H1 (cell line): ENCODE measurements around the gene KRTAP19-2. TPM values are rescaled to one million over a fixed set of nuclear protein-coding genes. Genes with fewer than 3 reads are reported as not detected.

Experiments used
- CTCF ChIA-PET: fragments of 300-600 bp; sonication (Branson Sonifier 250); formaldehyde crosslinking; loops from one replicate; lab custom pipeline; 2021; ENCODE audit not compliant: partially characterized antibody; lab: Charles Lee
- POLR2A ChIA-PET: fragments of 300-600 bp; sonication (Branson Sonifier 250); formaldehyde crosslinking; loops from one replicate; lab custom pipeline; 2021; ENCODE audit warnings: inconsistent platforms; ENCODE audit not compliant: partially characterized antibody; lab: Charles Lee
- DNase-seq, 2 experiments: peaks; one replicate each; pipeline versions ENCODE4 v3.0.0 to v3.0.0-alpha.2; 2010 to 2022; ENCODE audit warnings: low spot score in 2 of 2, low read depth in 1 of 2, mixed read lengths in 1 of 2
- FAIRE-seq: peaks from 2 replicates; lab custom pipeline; 2011; peaks lifted over from hg19 to GRCh38; lab: Jason Lieb, UNC
- H2AFZ ChIP-seq: 2 replicates; pipeline ENCODE4 v1.8.1; 2012; ENCODE audit warnings: low read length, inconsistent platforms
- H2AK5ac ChIP-seq: 2 replicates; pipeline ENCODE4 v1.6.1; 2013; ENCODE audit warnings: low read depth, low read length
- H2BK120ac ChIP-seq: replicated peaks from 2 replicates; pipeline ENCODE3; 2013; ENCODE audit warnings: low read depth, low read length, inconsistent platforms
- H2BK12ac ChIP-seq: 2 replicates; pipeline ENCODE4 v1.6.1; 2013; ENCODE audit warnings: low read depth, low read length
- H2BK15ac ChIP-seq: 2 replicates; pipeline ENCODE4 v1.6.1; 2013; ENCODE audit warnings: low read length
- H2BK20ac ChIP-seq: 2 replicates; pipeline ENCODE4 v1.6.1; 2013; ENCODE audit warnings: low read length
- H2BK5ac ChIP-seq: 2 replicates; pipeline ENCODE4 v1.6.1; 2013; ENCODE audit warnings: low read depth, low read length
- H3K14ac ChIP-seq: 2 replicates; pipeline ENCODE4 v1.6.1; 2013; ENCODE audit warnings: inconsistent platforms; ENCODE audit not compliant: insufficient read length
- H3K18ac ChIP-seq: 2 replicates; pipeline ENCODE4 v1.6.1; 2013; ENCODE audit warnings: low read length; ENCODE audit errors: extremely low read depth
- H3K23ac ChIP-seq: 2 replicates; pipeline ENCODE4 v1.6.1; 2013; ENCODE audit warnings: inconsistent platforms; ENCODE audit not compliant: insufficient read length
- H3K23me2 ChIP-seq: 2 replicates; pipeline ENCODE4 v1.6.1; 2013; ENCODE audit warnings: low read depth, low read length
- H3K27ac ChIP-seq: 2 replicates; pipeline ENCODE4 v1.6.1; 2011; ENCODE audit warnings: low read depth, low read length, inconsistent platforms
- H3K27me3 ChIP-seq, 4 experiments: replicated peaks in 1 of 4; 1 replicate in 1 of 4; 2 replicates in 3 of 4; pipeline versions ENCODE4 v1.6.1 to v1.8.1; 2011 to 2013; ENCODE audit warnings: low read length in 3 of 4, mild to moderate bottlenecking in 3 of 4, inconsistent platforms in 2 of 4, mixed read lengths in 2 of 4, moderate library complexity in 1 of 4; ENCODE audit not compliant: control insufficient read depth in 3 of 4, insufficient read depth in 3 of 4; ENCODE audit errors: extremely low read depth in 1 of 4
- H3K36me3 ChIP-seq, 4 experiments: 2 replicates each; pipeline versions ENCODE4 v1.6.1 to v1.8.1; 2011 to 2013; ENCODE audit warnings: mild to moderate bottlenecking in 4 of 4, low read length in 3 of 4, moderate library complexity in 2 of 4, control low read depth in 1 of 4, inconsistent platforms in 1 of 4; ENCODE audit not compliant: insufficient read depth in 4 of 4, control insufficient read depth in 2 of 4
- H3K4ac ChIP-seq: replicated peaks from 2 replicates; pipeline ENCODE3; 2013; ENCODE audit warnings: low read length, low read depth, mixed read lengths, inconsistent platforms; ENCODE audit not compliant: insufficient read length
- H3K4me1 ChIP-seq, 4 experiments: replicated peaks in 1 of 4; 1 replicate in 1 of 4; 2 replicates in 3 of 4; pipeline versions ENCODE4 v1.6.1 to v1.8.1; 2011 to 2013; ENCODE audit warnings: low read length in 3 of 4, inconsistent platforms in 2 of 4, mixed read lengths in 1 of 4; ENCODE audit not compliant: insufficient read depth in 4 of 4, control insufficient read depth in 3 of 4
- H3K4me2 ChIP-seq, 2 experiments: 2 replicates each; pipeline versions ENCODE4 v1.6.1 to v1.8.1; 2011 to 2013; ENCODE audit warnings: low read depth in 2 of 2, low read length in 2 of 2, control low read depth in 1 of 2, inconsistent platforms in 1 of 2, mild to moderate bottlenecking in 1 of 2; ENCODE audit not compliant: insufficient read depth in 1 of 2
- H3K4me3 ChIP-seq, 4 experiments: fragments of 200-600, 300-600 bp in 1 of 4; sonication (generic), shearing (Covaris generic), sonication (Bioruptor Twin) in 1 of 4; 2 replicates each; pipeline versions ENCODE4 v1.5.1 to v1.8.1; 2011 to 2016; ENCODE audit warnings: low read length in 4 of 4, low read depth in 3 of 4, control low read depth in 2 of 4, inconsistent platforms in 2 of 4, mild to moderate bottlenecking in 2 of 4, mixed read lengths in 1 of 4, moderate library complexity in 1 of 4; ENCODE audit not compliant: insufficient read depth in 2 of 4; ENCODE audit errors: extremely low read depth in 1 of 4
- H3K56ac ChIP-seq: replicated peaks from 2 replicates; pipeline ENCODE3; 2013; ENCODE audit warnings: low read depth, mild to moderate bottlenecking, mixed read lengths, low read length, inconsistent platforms; ENCODE audit not compliant: insufficient read length
- H3K79me1 ChIP-seq: 2 replicates; pipeline ENCODE4 v1.6.1; 2013; ENCODE audit warnings: low read depth, low read length, control low read depth
- H3K79me2 ChIP-seq, 2 experiments: 2 replicates each; pipeline versions ENCODE4 v1.6.1 to v1.8.1; 2012 to 2013; ENCODE audit warnings: low read length in 2 of 2, mild to moderate bottlenecking in 2 of 2, inconsistent platforms in 1 of 2; ENCODE audit not compliant: insufficient read depth in 2 of 2, control insufficient read depth in 1 of 2
- H3K9ac ChIP-seq, 4 experiments: replicated peaks in 1 of 4; 1 replicate in 1 of 4; 2 replicates in 3 of 4; pipeline versions ENCODE4 v1.6.1 to v1.8.1; 2011 to 2013; ENCODE audit warnings: low read depth in 3 of 4, low read length in 3 of 4, control low read depth in 2 of 4, mild to moderate bottlenecking in 2 of 4, moderate library complexity in 2 of 4, inconsistent platforms in 1 of 4; ENCODE audit errors: extremely low read depth in 1 of 4
- H3K9me3 ChIP-seq, 2 experiments: 2 replicates each; pipeline versions ENCODE4 v1.6.1 to v1.8.1; 2012 to 2013; ENCODE audit warnings: mild to moderate bottlenecking in 2 of 2, moderate library complexity in 2 of 2, control low read depth in 1 of 2, inconsistent platforms in 1 of 2, low read depth in 1 of 2, low read length in 1 of 2, mixed read lengths in 1 of 2; ENCODE audit not compliant: insufficient read depth in 2 of 2
- H4K20me1 ChIP-seq, 2 experiments: replicated peaks in 1 of 2; 2 replicates each; pipeline versions ENCODE3 to v1.8.1; 2011 to 2013; ENCODE audit warnings: inconsistent platforms in 2 of 2, low read length in 2 of 2, mild to moderate bottlenecking in 1 of 2; ENCODE audit not compliant: insufficient read depth in 2 of 2, control insufficient read depth in 1 of 2
- H4K5ac ChIP-seq: 2 replicates; pipeline ENCODE4 v1.6.1; 2013; ENCODE audit warnings: low read length, low read depth, mixed read lengths, inconsistent platforms; ENCODE audit not compliant: insufficient read length
- H4K8ac ChIP-seq: 2 replicates; pipeline ENCODE4 v1.8.0; 2013; ENCODE audit warnings: mild to moderate bottlenecking, moderate library complexity, low read length, inconsistent platforms; ENCODE audit not compliant: insufficient read depth; ENCODE audit errors: extremely low read depth
- H4K91ac ChIP-seq: replicated peaks from 2 replicates; pipeline ENCODE3; 2013; ENCODE audit warnings: low read length, mixed read lengths, inconsistent platforms; ENCODE audit not compliant: insufficient read length
- ASH2L ChIP-seq: fragments of 200-600, 300-600 bp; sonication (generic); IDR thresholded peaks from one replicate; pipeline ENCODE4 v1.7.1; 2017; ENCODE audit warnings: low read length
- BCL11A ChIP-seq, 2 experiments: IDR thresholded peaks; one replicate each; pipeline ENCODE4 v1.6.1; 2011; ENCODE audit warnings: low read depth in 2 of 2, low read length in 2 of 2, mild to moderate bottlenecking in 2 of 2
- CBX8 ChIP-seq: fragments of 300-800, 300-1000 bp; sonication (generic); IDR thresholded peaks from 2 replicates; pipeline ENCODE4 v1.7.1; 2016; ENCODE audit warnings: low read depth, low read length, borderline replicate concordance
- EP300 ChIP-seq, 2 experiments: IDR thresholded peaks; 1 replicate in 1 of 2; 2 replicates in 1 of 2; pipeline ENCODE4 v1.6.1; 2011 to 2012; ENCODE audit warnings: low read depth in 2 of 2, low read length in 2 of 2, mild to moderate bottlenecking in 2 of 2, borderline replicate concordance in 1 of 2, inconsistent platforms in 1 of 2, moderate library complexity in 1 of 2
- EZH2 ChIP-seq: fragments of 200-600 bp; sonication (generic); IDR thresholded peaks from 2 replicates; pipeline ENCODE4 v1.7.1; 2012; ENCODE audit warnings: low read depth, mild to moderate bottlenecking, moderate library complexity, low read length, inconsistent platforms; ENCODE audit not compliant: severe bottlenecking
- GTF2F1 ChIP-seq: IDR thresholded peaks from 2 replicates; pipeline ENCODE4 v1.6.1; 2012; ENCODE audit warnings: low read depth, low read length, improper control_type of control experiment, borderline replicate concordance
- HDAC2 ChIP-seq, 2 experiments: fragments of 300-600 bp in 1 of 2; sonication (generic) in 1 of 2; IDR thresholded peaks; 2 replicates each; pipeline ENCODE4 v1.6.1; 2011 to 2012; ENCODE audit warnings: low read depth in 2 of 2, low read length in 2 of 2, mild to moderate bottlenecking in 2 of 2, moderate library complexity in 2 of 2, borderline replicate concordance in 1 of 2, inconsistent platforms in 1 of 2
- JUN ChIP-seq: IDR thresholded peaks from 2 replicates; pipeline ENCODE4 v1.6.1; 2011; ENCODE audit warnings: low read depth, mild to moderate bottlenecking, improper control_type of control experiment, low read length
- KDM5A ChIP-seq: fragments of 200-600 bp; IDR thresholded peaks from 2 replicates; pipeline ENCODE4 v1.7.1; 2012; ENCODE audit warnings: mild to moderate bottlenecking, low read length, inconsistent platforms, mixed read lengths
- POLR2A ChIP-seq, 2 experiments: IDR thresholded peaks; 1 replicate in 1 of 2; 2 replicates in 1 of 2; pipeline ENCODE4 v1.6.1; 2011; ENCODE audit warnings: low read depth in 2 of 2, low read length in 2 of 2, mild to moderate bottlenecking in 2 of 2; ENCODE audit errors: control extremely low read depth in 1 of 2
- POU5F1 ChIP-seq: IDR thresholded peaks from 2 replicates; pipeline ENCODE4 v1.6.1; 2011; ENCODE audit warnings: low read depth, mild to moderate bottlenecking, low read length, moderate library complexity
- RXRA ChIP-seq: IDR thresholded peaks from 2 replicates; pipeline ENCODE4 v1.6.1; 2011; ENCODE audit warnings: low read depth, mild to moderate bottlenecking, low read length, moderate library complexity; ENCODE audit not compliant: insufficient read depth
- SIX5 ChIP-seq: IDR thresholded peaks from 2 replicates; pipeline ENCODE4 v1.6.1; 2011; ENCODE audit warnings: mild to moderate bottlenecking, low read depth, low read length
- SUZ12 ChIP-seq: fragments of 200-600 bp; sonication (generic); IDR thresholded peaks from 2 replicates; pipeline ENCODE4 v1.6.1; 2012; ENCODE audit warnings: mild to moderate bottlenecking, inconsistent platforms, low read length, moderate library complexity, mixed read lengths
- WGBS, 2 experiments: shearing (Covaris generic) in 1 of 2; methylation state at CpG; one replicate each; pipeline versions ENCODE4 v1.1.6 to v1.1.7; 2013 to 2015; ENCODE audit warnings: low lambda C conversion rate in 2 of 2, mixed read lengths in 2 of 2, inconsistent platforms in 1 of 2, low coverage in 1 of 2, missing lambda C conversion rate in 1 of 2; ENCODE audit not compliant: insufficient replicate concordance in 2 of 2, insufficient coverage in 1 of 2, insufficient read length in 1 of 2; ENCODE audit errors: extremely low coverage in 1 of 2, missing lambda C conversion rate in 1 of 2; 5-methylcytosine and 5-hydroxymethylcytosine counted together
- polyA plus RNA-seq, 7 experiments: library from polyadenylated mRNA; depleted of rRNA in 3 of 7; stranded (reverse) in 5 of 7; unstranded in 2 of 7; fragments of >200 nt in 5 of 7; fragments of 200-250 nt in 2 of 7; gene quantifications; 1 replicate in 5 of 7; 2 replicates in 1 of 7; 4 replicates in 1 of 7; pipeline versions ENCODE4 v1.2.1 to v1.2.3, GENCODE V29; 2011 to 2013; ENCODE audit warnings: missing spikeins in 2 of 7, mixed read lengths in 2 of 7
- total RNA-seq: library from RNA; stranded (reverse); fragmentation: NEBNext Ultra II Directional; extraction: Animal tissue kit (Norgen Biotek cat#: 25700); gene quantifications from 2 replicates; pipeline ENCODE4 v1.2.1, GENCODE V29; 2021

KRTAP19-2 gene
- total and polyA plus RNA-seq, 2 of the 8 experiments (the other 6 are each of a cell fraction or from before 2014, with no cell fraction given), result not detected

DNA sequence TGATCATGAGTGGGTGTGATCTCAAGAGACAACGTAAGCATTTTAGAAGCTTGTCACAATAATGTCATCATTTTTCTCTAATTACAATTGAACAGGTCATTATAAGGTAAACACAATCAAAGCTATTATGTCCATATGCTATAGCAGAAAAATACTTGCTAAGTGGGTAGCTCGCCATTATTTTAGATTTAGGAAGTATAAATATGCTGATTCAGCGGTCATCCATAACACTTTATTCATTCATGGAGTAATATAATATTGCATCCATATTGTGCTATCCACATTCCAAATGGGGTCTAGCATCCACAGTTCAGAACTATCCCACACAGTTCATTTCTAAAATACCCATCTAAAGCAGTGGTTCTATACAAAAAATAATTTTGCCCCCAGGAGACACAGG lies 38.7 kb downstream of the KRTAP19-2 start:
- H4K5ac ChIP-seq, result no peak overlapping the region
- H3K23ac ChIP-seq, result no peak overlapping the region
- no peaks in the 10 kb centered on the region for H3K79me1 ChIP-seq
- FAIRE-seq (no peak), DNase-seq (no peak)
- H3K27ac ChIP-seq, result no peak overlapping the region
- H3K23me2 ChIP-seq, result no peaks in the 10 kb centered on the region
- H4K8ac ChIP-seq, result no peak overlapping the region
- no peak overlapping the region for H2AFZ ChIP-seq
- no peak overlapping the region for H3K14ac ChIP-seq
- H3K9ac ChIP-seq, result no peak overlapping the region
- no peak overlapping the region for H2BK5ac ChIP-seq
- H3K4me2 ChIP-seq, result no peak overlapping the region
- H2BK20ac ChIP-seq, result no peak overlapping the region
- H4K20me1 ChIP-seq, result no peaks in the 10 kb centered on the region
- 89% methylated on average over 3 of the region's 3 CpGs; no CpG with 5 or more reads in 1 of the 2 experiments for WGBS, 2 experiments
- no peak overlapping the region for H3K4ac ChIP-seq
- no peak overlapping the region for H2BK15ac ChIP-seq
- no peaks in the 10 kb centered on the region for H3K27me3 ChIP-seq
- no peak overlapping the region for H2BK120ac ChIP-seq
- H3K4me1 ChIP-seq, result no peaks in the 10 kb centered on the region; a peak in 2 of 7 replicates
- no peak overlapping the region for H3K18ac ChIP-seq
- no peak for TF ChIP-seq ASH2L
- no peak for TF ChIP-seq CBX8
- no peak for TF ChIP-seq EP300 (IDR thresholded peaks at IDR 0.05; ENCODE audit: borderline replicate concordance in 1 of 2, low read depth in 2 of 2, low read length in 2 of 2)
- no peak for TF ChIP-seq POLR2A (IDR thresholded peaks at IDR 0.05; ENCODE audit: control extremely low read depth in 1 of 2, low read depth in 2 of 2, low read length in 2 of 2)
- no peak for TF ChIP-seq HDAC2 (IDR thresholded peaks at IDR 0.05; ENCODE audit: borderline replicate concordance in 1 of 2, low read depth in 2 of 2, low read length in 2 of 2)
- TF ChIP-seq JUN, result no peak
- TF ChIP-seq GTF2F1, result no peak
- no peak for TF ChIP-seq POU5F1
- no peak for TF ChIP-seq SIX5
- TF ChIP-seq RXRA, result no peak
- no peak for TF ChIP-seq BCL11A (IDR thresholded peaks at IDR 0.05; ENCODE audit: low read depth in 2 of 2, low read length in 2 of 2)
- TF ChIP-seq KDM5A, result no peak
- no peak for TF ChIP-seq SUZ12
- TF ChIP-seq EZH2, result no peak
- H3K56ac ChIP-seq, result no peak overlapping the region
- H3K9me3 ChIP-seq, result no peaks in the 10 kb centered on the region
- no peak overlapping the region for H4K91ac ChIP-seq
- H2AK5ac ChIP-seq, result no peak overlapping the region
- no peaks in the 10 kb centered on the region for H3K36me3 ChIP-seq
- ChIA-PET POLR2A (no interaction called here), CTCF (interaction anchor here (0.6 to 1.4 kb wide), 3 partner anchors 14 to 109 kb away, joined by 3 read pairs; no protein-coding TSS in a partner anchor)
- H2BK12ac ChIP-seq, result no peak overlapping the region
- H3K79me2 ChIP-seq, result no peaks in the 10 kb centered on the region
- H3K4me3 ChIP-seq, result no peak overlapping the region
